K562 (cell line): ENCODE data around the gene ITGA11. TPM values are rescaled to one million over a fixed set of nuclear protein-coding genes. Genes with fewer than 3 reads are reported as not detected.

Experiments
- ATF4 ChIP-seq: fragments of 450-650 bp; formaldehyde crosslinking; IDR thresholded peaks from 2 replicates; pipeline ENCODE4 v1.4.0; 2022; ENCODE audit warnings: mild to moderate bottlenecking, moderate library complexity
- HES1 ChIP-seq: fragments of 450-650 bp; IDR thresholded peaks from 2 replicates; pipeline ENCODE4 v1.6.1; 2016; ENCODE audit warnings: low read depth, mild to moderate bottlenecking, moderate library complexity
- NFRKB ChIP-seq: fragments of 450-650 bp; IDR thresholded peaks from 2 replicates; pipeline ENCODE4 v1.6.1; 2016; ENCODE audit warnings: low read depth
- RFX5 ChIP-seq: IDR thresholded peaks from 2 replicates; pipeline ENCODE4 v1.6.1; 2011; ENCODE audit warnings: low read depth, mild to moderate bottlenecking, improper control_type of control experiment, low read length
- TOE1 ChIP-seq, 2 experiments: fragments of 450-650 bp in 1 of 2; sonication (generic) in 1 of 2; formaldehyde crosslinking in 1 of 2; IDR thresholded peaks; 2 replicates each; pipeline versions ENCODE4 v1.7.1 to v1.8.0; 2016 to 2022; ENCODE audit warnings: borderline replicate concordance in 2 of 2, mild to moderate bottlenecking in 2 of 2, antibody characterized with exemption in 1 of 2, inconsistent platforms in 1 of 2, low read depth in 1 of 2, missing genetic modification reagents in 1 of 2, moderate library complexity in 1 of 2
- ZNF41 ChIP-seq: fragments of 250-450 bp; sonication (Bioruptor Pico); conservative IDR thresholded peaks from 2 replicates; pipeline ENCODE4 v1.4.0; 2020; ENCODE audit warnings: mild to moderate bottlenecking
- ZNF561 ChIP-seq: fragments of 450-650 bp; formaldehyde crosslinking; conservative IDR thresholded peaks from 2 replicates; pipeline ENCODE4 v1.4.0; 2020; ENCODE audit warnings: mild to moderate bottlenecking, moderate library complexity
- ZNF696 ChIP-seq: fragments of 250-450 bp; sonication (Bioruptor Pico); conservative IDR thresholded peaks from 2 replicates; pipeline ENCODE4 v1.4.0; 2020; ENCODE audit warnings: mild to moderate bottlenecking, moderate library complexity
- polyA plus RNA-seq, 8 experiments: library from polyadenylated mRNA; depleted of rRNA in 4 of 8; stranded (reverse) in 5 of 8; unstranded in 3 of 8; fragments of >200 nt; fragmentation: Nextera tagmentation in 2 of 8; fragmentation: Illumina TruSeq in 1 of 8; extraction: Ambion mirVana in 2 of 8; extraction: Trizol in 1 of 8; gene quantifications; 2 replicates each; pipeline versions ENCODE4 v1.2.1 to v1.2.3, GENCODE V29; 2011 to 2014; ENCODE audit warnings: inconsistent platforms in 1 of 8, missing spikeins in 1 of 8
- total RNA-seq, 7 experiments: library from RNA; depleted of rRNA in 6 of 7; stranded (reverse); fragments of >200 nt in 6 of 7; fragmentation: Illumina TruSeq in 2 of 7; extraction: Trizol in 2 of 7; gene quantifications; 2 replicates each; pipeline versions ENCODE4 v1.2.1 to v1.2.3, GENCODE V29; 2011 to 2021; ENCODE audit warnings: low replicate concordance in 1 of 7
- TF ChIP-seq, protein P1 (sequence below), 2 experiments: fragments of 450-650 bp; IDR thresholded peaks; 2 replicates each; pipeline ENCODE4 v1.6.1; 2016; ENCODE audit warnings: mild to moderate bottlenecking in 2 of 2, borderline replicate concordance in 1 of 2, low read depth in 1 of 2, moderate library complexity in 1 of 2
- TF ChIP-seq, protein P2 (sequence below): fragments of 250-450 bp; sonication (Bioruptor Pico); IDR thresholded peaks from 2 replicates; pipeline ENCODE4 v1.9.0; 2021; ENCODE audit warnings: mild to moderate bottlenecking

The ITGA11 gene
- total and polyA plus RNA-seq, 9 of the 15 experiments (the other 6 are each of a cell fraction or from before 2014, with no cell fraction given) = 0.01 TPM; not detected in 8

DNA sequence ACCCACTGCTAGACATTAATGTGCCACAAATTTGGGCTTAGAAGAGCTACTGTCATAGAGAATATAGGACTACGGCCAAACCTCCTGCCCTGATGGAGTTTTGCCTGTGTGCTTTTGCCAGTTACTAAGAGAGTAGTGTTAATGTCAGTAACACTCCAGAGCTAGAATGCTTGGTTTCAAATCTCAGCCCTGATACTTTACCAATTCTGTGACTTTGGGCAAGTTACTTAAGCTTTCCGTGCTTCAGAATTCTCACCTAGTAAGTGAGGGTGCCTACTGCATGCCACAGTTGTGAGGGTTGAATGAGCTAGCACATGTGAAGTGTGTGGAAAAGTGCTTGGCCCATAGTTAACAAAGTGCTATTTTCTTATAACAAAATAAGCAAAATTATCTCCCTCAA lies 10.9 kb upstream of the ITGA11 start (continued):
- TF ChIP-seq TOE1 (IDR thresholded peaks at IDR 0.05; ENCODE audit: borderline replicate concordance) (no peak), TOE1 (CRISPR knock-in tag; IDR thresholded peaks at IDR 0.05; ENCODE audit: borderline replicate concordance, low read depth) (no peak), ZNF696 (no peak), NFRKB (no peak), ZNF561 (CRISPR knock-in tag) (no peak), RFX5 (no peak), HES1 (no peak), ZNF41 (CRISPR knock-in tag) (no peak), ATF4 (no peak)
- TF ChIP-seq, protein P1, sequence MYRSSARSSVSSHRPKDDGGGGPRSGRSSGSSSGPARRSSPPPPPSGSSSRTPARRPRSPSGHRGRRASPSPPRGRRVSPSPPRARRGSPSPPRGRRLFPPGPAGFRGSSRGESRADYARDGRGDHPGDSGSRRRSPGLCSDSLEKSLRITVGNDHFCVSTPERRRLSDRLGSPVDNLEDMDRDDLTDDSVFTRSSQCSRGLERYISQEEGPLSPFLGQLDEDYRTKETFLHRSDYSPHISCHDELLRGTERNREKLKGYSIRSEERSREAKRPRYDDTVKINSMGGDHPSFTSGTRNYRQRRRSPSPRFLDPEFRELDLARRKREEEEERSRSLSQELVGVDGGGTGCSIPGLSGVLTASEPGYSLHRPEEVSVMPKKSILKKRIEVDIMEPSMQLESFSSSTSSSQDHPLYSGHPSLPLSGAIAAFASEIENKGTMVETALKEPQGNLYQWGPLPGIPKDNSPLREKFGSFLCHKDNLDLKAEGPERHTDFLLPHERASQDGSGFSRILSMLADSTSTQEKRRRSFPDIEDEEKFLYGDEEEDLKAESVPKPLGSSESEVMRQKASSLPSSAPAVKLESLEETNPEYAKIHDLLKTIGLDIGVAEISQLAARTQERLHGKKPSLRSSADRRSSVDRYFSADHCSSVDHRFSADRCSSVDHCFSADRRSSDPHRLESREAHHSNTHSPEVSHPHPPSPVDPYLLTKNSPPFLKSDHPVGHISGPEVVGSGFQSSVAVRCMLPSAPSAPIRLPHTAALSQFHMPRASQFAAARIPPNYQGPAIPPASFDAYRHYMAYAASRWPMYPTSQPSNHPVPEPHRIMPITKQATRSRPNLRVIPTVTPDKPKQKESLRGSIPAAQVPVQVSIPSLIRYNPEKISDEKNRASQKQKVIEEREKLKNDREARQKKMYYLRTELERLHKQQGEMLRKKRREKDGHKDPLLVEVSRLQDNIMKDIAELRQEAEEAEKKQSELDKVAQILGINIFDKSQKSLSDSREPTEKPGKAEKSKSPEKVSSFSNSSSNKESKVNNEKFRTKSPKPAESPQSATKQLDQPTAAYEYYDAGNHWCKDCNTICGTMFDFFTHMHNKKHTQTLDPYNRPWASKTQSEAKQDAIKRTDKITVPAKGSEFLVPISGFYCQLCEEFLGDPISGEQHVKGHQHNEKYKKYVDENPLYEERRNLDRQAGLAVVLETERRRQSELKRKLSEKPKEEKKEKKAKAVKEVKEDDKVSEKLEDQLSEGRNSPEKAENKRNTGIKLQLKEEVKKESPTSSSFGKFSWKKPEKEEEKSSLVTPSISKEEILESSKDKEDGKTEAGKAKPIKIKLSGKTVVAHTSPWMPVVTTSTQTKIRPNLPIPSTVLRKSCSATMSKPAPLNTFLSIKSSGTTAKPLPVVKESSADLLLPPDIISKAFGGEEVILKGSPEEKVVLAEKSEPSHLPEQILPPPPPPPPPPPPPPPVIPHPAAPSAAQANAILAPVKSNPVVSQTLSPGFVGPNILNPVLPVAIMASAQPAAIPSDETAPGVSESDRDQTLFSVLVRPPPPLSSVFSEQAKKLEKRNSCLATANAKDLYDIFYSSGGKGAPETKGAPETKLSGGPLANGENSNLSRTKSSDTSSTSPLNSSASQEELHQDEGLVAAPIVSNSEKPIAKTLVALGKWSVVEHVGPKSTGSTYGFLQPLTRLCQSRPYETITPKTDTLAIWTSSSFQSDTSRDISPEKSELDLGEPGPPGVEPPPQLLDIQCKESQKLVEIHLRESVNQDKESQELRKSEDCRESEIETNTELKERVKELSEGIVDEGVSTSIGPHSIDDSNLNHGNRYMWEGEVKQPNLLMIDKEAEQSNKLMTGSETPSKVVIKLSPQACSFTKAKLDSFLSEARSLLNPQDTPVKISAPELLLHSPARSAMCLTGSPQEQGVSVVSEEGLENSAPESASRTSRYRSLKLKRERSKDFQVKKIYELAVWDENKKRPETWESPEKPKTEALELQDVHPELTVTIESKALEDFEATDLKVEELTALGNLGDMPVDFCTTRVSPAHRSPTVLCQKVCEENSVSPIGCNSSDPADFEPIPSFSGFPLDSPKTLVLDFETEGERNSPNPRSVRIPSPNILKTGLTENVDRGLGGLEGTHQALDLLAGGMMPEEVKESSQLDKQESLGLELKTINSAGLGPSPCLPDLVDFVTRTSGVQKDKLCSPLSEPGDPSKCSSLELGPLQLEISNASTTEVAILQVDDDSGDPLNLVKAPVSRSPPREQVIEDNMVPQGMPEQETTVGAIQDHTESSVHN (IDR thresholded peaks at IDR 0.05; ENCODE audit: borderline replicate concordance in 1 of 2, low read depth in 1 of 2) = no peak
- TF ChIP-seq, protein P2, sequence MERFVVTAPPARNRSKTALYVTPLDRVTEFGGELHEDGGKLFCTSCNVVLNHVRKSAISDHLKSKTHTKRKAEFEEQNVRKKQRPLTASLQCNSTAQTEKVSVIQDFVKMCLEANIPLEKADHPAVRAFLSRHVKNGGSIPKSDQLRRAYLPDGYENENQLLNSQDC (CRISPR knock-in tag) = no peak
